HepG2 (cell line): ENCODE results near the gene METTL13. TPM values are rescaled to one million over a fixed set of nuclear protein-coding genes. Genes with fewer than 3 reads are reported as not detected.

ENCODE experiments used
- ATAC-seq: fragments of 200-7000 bp; cut with Tn5 transposase; 3 replicates; pipeline ENCODE4 v1.9.1; 2020; ENCODE audit warnings: mild to moderate bottlenecking, moderate library complexity
- BruUV-seq: library from RNA; stranded (reverse); fragments of 400-500 nt; replicated peaks from 2 replicates; lab custom pipeline; 2021; lab: Mats Ljungman, UMichigan
- CTCF ChIA-PET: fragments of 300-600 bp; formaldehyde crosslinking; extraction: SDS; loops from one replicate; lab custom pipeline; 2021; ENCODE audit warnings: low total read pairs, inconsistent platforms, low intra/inter-chr PET ratio; lab: Yijun Ruan, JAX
- POLR2A ChIA-PET: fragments of 350-600 bp; sonication (Branson Sonifier 250); formaldehyde crosslinking; loops from one replicate; lab custom pipeline; 2020; ENCODE audit warnings: antibody characterized with exemption, inconsistent platforms; lab: Yijun Ruan, JAX
- DNase-seq: peaks from one replicate; pipeline ENCODE4 v3.0.0-alpha.2; 2015; ENCODE audit warnings: low spot score
- FAIRE-seq: peaks from 3 replicates; lab custom pipeline; 2011; peaks lifted over from hg19 to GRCh38; lab: Jason Lieb, UNC
- H2AFZ ChIP-seq: one replicate; pipeline ENCODE4 v1.6.1; 2011; ENCODE audit warnings: low read length, inconsistent platforms
- H3K27ac ChIP-seq: fragments of 300-600 bp; 3 replicates; pipeline ENCODE4 v1.8.0; 2011; ENCODE audit warnings: mixed run types, mild to moderate bottlenecking, mixed read lengths, low read length, inconsistent platforms; ENCODE audit not compliant: insufficient read depth; ENCODE audit errors: extremely low read length
- H3K27me3 ChIP-seq, 2 experiments: fragments of 200-600 bp in 1 of 2; 2 replicates in 1 of 2; 3 replicates in 1 of 2; pipeline versions ENCODE4 v1.6.0 to v1.8.0; 2011; ENCODE audit warnings: low read length in 2 of 2, mild to moderate bottlenecking in 2 of 2, moderate library complexity in 2 of 2, inconsistent platforms in 1 of 2; ENCODE audit not compliant: insufficient read depth in 2 of 2, control insufficient read depth in 1 of 2
- H3K36me3 ChIP-seq, 2 experiments: fragments of 200-600 bp in 1 of 2; replicated peaks in 1 of 2; 2 replicates in 1 of 2; 3 replicates in 1 of 2; pipeline versions ENCODE4 v1.5.1 to v1.8.0; 2011; ENCODE audit warnings: low read length in 2 of 2, inconsistent platforms in 1 of 2; ENCODE audit not compliant: insufficient read depth in 2 of 2, control insufficient read depth in 1 of 2
- H3K4me1 ChIP-seq: 2 replicates; pipeline ENCODE4 v1.5.1; 2012; ENCODE audit warnings: low read length, inconsistent platforms; ENCODE audit not compliant: insufficient read depth
- H3K4me2 ChIP-seq: 2 replicates; pipeline ENCODE4 v1.6.0; 2011; ENCODE audit warnings: low read depth, low read length, inconsistent platforms
- H3K4me3 ChIP-seq, 3 experiments: fragments of 200-600 bp in 1 of 3; sonication (generic), shearing (Covaris generic) in 1 of 3; replicated peaks in 1 of 3; 2 replicates each; pipeline ENCODE4 v1.5.1; 2011 to 2016; ENCODE audit warnings: low read length in 3 of 3, inconsistent platforms in 2 of 3, low read depth in 2 of 3, mild to moderate bottlenecking in 2 of 3, control low read depth in 1 of 3, mixed read lengths in 1 of 3; ENCODE audit not compliant: insufficient read depth in 1 of 3
- H3K79me2 ChIP-seq: one replicate; pipeline ENCODE4 v1.6.1; 2011; ENCODE audit warnings: low read length, inconsistent platforms; ENCODE audit not compliant: insufficient read depth
- H3K9ac ChIP-seq: 2 replicates; pipeline ENCODE4 v1.6.0; 2011; ENCODE audit warnings: mild to moderate bottlenecking, low read depth, low read length, inconsistent platforms; ENCODE audit not compliant: insufficient read depth
- H3K9me3 ChIP-seq: 2 replicates; pipeline ENCODE4 v1.5.1; 2012; ENCODE audit warnings: mild to moderate bottlenecking, low read length
- H4K20me1 ChIP-seq: 2 replicates; pipeline ENCODE4 v1.6.0; 2011; ENCODE audit warnings: inconsistent platforms, mild to moderate bottlenecking, low read length, moderate library complexity; ENCODE audit not compliant: insufficient read depth
- GATAD2A ChIP-seq: IDR thresholded peaks from 2 replicates; pipeline ENCODE4 v1.6.1; 2016
- HBP1 ChIP-seq: IDR thresholded peaks from 2 replicates; pipeline ENCODE4 v1.6.1; 2016; ENCODE audit warnings: low read depth, control low read depth
- HNRNPL ChIP-seq: fragments of 200-400 bp; formaldehyde crosslinking; IDR thresholded peaks from 2 replicates; pipeline ENCODE4 v1.6.1; 2017; ENCODE audit warnings: mild to moderate bottlenecking, low read depth, low read length
- KDM2A ChIP-seq: sonication (generic); formaldehyde crosslinking; IDR thresholded peaks from 2 replicates; pipeline ENCODE4 v1.4.0; 2020; ENCODE audit warnings: low read depth, missing genetic modification reagents, borderline replicate concordance
- KMT2B ChIP-seq: IDR thresholded peaks from 2 replicates; pipeline ENCODE4 v1.6.1; 2016; ENCODE audit warnings: missing genetic modification reagents, missing compliant biosample characterization
- MAFF ChIP-seq: IDR thresholded peaks from 2 replicates; pipeline ENCODE4 v1.6.1; 2011; ENCODE audit warnings: low read depth, low read length, improper control_type of control experiment
- MAFK ChIP-seq, 2 experiments: IDR thresholded peaks in 1 of 2; conservative IDR thresholded peaks in 1 of 2; 2 replicates each; pipeline ENCODE4 v1.6.1; 2011; ENCODE audit warnings: improper control_type of control experiment in 2 of 2, low read length in 2 of 2
- MNT ChIP-seq: fragments of 450-650 bp; IDR thresholded peaks from 2 replicates; pipeline ENCODE4 v1.6.1; 2016
- RBAK ChIP-seq: sonication (generic); formaldehyde crosslinking; IDR thresholded peaks from 2 replicates; pipeline ENCODE4 v1.5.1; 2020; ENCODE audit warnings: mild to moderate bottlenecking, missing genetic modification reagents
- SNAPC2 ChIP-seq: sonication (generic); formaldehyde crosslinking; IDR thresholded peaks from 2 replicates; pipeline ENCODE4 v1.8.1; 2022; ENCODE audit warnings: mild to moderate bottlenecking, missing genetic modification reagents
- THYN1 ChIP-seq: sonication (generic); formaldehyde crosslinking; IDR thresholded peaks from 2 replicates; pipeline ENCODE4 v1.8.1; 2023; ENCODE audit warnings: low read depth, mild to moderate bottlenecking, moderate library complexity, missing genetic modification reagents, borderline replicate concordance
- ZFAT ChIP-seq: sonication (generic); formaldehyde crosslinking; conservative IDR thresholded peaks from 2 replicates; pipeline ENCODE4 v1.8.1; 2023; ENCODE audit warnings: missing genetic modification reagents, inconsistent platforms
- ZNF142 ChIP-seq: sonication (generic); formaldehyde crosslinking; IDR thresholded peaks from 2 replicates; pipeline ENCODE4 v1.4.0; 2020; ENCODE audit warnings: missing genetic modification reagents
- ZNF160 ChIP-seq: sonication (generic); formaldehyde crosslinking; IDR thresholded peaks from 2 replicates; pipeline ENCODE4 v1.8.0; 2022; ENCODE audit warnings: mild to moderate bottlenecking, inconsistent platforms, missing genetic modification reagents
- ZNF790 ChIP-seq: sonication (generic); formaldehyde crosslinking; IDR thresholded peaks from 2 replicates; pipeline ENCODE4 v1.8.0; 2022; ENCODE audit warnings: missing genetic modification reagents, mild to moderate bottlenecking, borderline replicate concordance
- WGBS: methylation state at CpG from one replicate; pipeline ENCODE4 v1.1.6; 2017; ENCODE audit warnings: low lambda C conversion rate; 5-methylcytosine and 5-hydroxymethylcytosine counted together
- in situ Hi-C: cut with HindIII; loops from 2 replicates; pipeline ENCODE4 v1.10.0; 2017; ENCODE audit warnings: low pct_unique_long_range_greater_than_20kb; ENCODE audit not compliant: extremely low pct_ligation_motif_present
- intact Hi-C: fragments of 100-400 bp; cut with micrococcal nuclease; formaldehyde crosslinking; loops from one replicate; pipeline ENCODE4 v1.10.0; 2022; ENCODE audit not compliant: unreplicated experiment
- polyA plus RNA-seq, 8 experiments: library from polyadenylated mRNA; depleted of rRNA in 3 of 8; stranded (reverse) in 7 of 8; unstranded in 1 of 8; fragments of >200 nt; fragmentation: Illumina TruSeq in 4 of 8; extraction: Trizol in 4 of 8; gene quantifications; 2 replicates each; pipeline versions ENCODE4 v1.2.1 to v1.2.3, GENCODE V29; 2011 to 2016; ENCODE audit warnings: low read depth in 4 of 8, missing spikeins in 1 of 8, mixed read lengths in 1 of 8; ENCODE audit not compliant: insufficient read depth in 1 of 8
- total RNA-seq, 5 experiments: library from RNA; depleted of rRNA; stranded (reverse); fragments of >200 nt; fragmentation: Illumina TruSeq; extraction: Trizol; gene quantifications; 2 replicates each; pipeline ENCODE4 v1.2.3, GENCODE V29; 2016; ENCODE audit warnings: low read depth in 1 of 5

METTL13 gene
- total and polyA plus RNA-seq, 2 of the 13 experiments (the other 11 are each of a cell fraction or from before 2014, with no cell fraction given): 18.6 to 22.8 TPM

- TF ChIP-seq ZNF790 (no peak), RBAK (CRISPR knock-in tag) (no peak), HNRNPL (no peak), THYN1 (CRISPR knock-in tag) (no peak), ZNF160 (no peak), ZFAT (no peak)
Observed at GRCh38 chr1:171739656-171740055, 41.8 kb upstream of the METTL13 start (continued).

- no peaks in the 10 kb centered on the region for H3K27me3 ChIP-seq
- H2AFZ ChIP-seq: no peak overlapping the region
- peaks cover 23% of the 10 kb centered on the region for H3K4me1 ChIP-seq
- WGBS: 76% methylated on average over 2 of the region's 2 CpGs
- peak; percentile 67 for TF ChIP-seq MAFF
- TF ChIP-seq MNT: no peak
- TF ChIP-seq SNAPC2 (CRISPR knock-in tag): no peak
- no peak for TF ChIP-seq KDM2A (CRISPR knock-in tag)
- peak; percentile 58 to 69; a peak in 3 of 4 replicates for TF ChIP-seq MAFK (conservative IDR thresholded peaks at IDR 0.05 in 1 of 2, IDR thresholded peaks at IDR 0.05 in 1 of 2; ENCODE audit: low read length in 2 of 2)
- TF ChIP-seq GATAD2A (CRISPR knock-in tag): no peak
- no peak for TF ChIP-seq KMT2B (CRISPR knock-in tag)
- no peak for TF ChIP-seq ZNF142 (CRISPR knock-in tag)
- no peak for TF ChIP-seq HBP1 (CRISPR knock-in tag)
- TF ChIP-seq, all 625 proteins: peak for 2
- ChIA-PET POLR2A (interaction anchor here (1.0 kb wide), 1 partner anchor 255 kb away, joined by 3 read pairs; the partner anchor contains the start of gene PRRC2C), CTCF (no interaction called here)
- in situ Hi-C loops: no loop called here
- H3K36me3 ChIP-seq: peaks cover 0 to 3% of the 10 kb centered on the region in 2 experiments; a peak in 1 of 5 replicates
- no peak overlapping the region for H3K4me3 ChIP-seq
- no peak for ATAC-seq
- no TSS peak for BruUV-seq
- no peaks in the 10 kb centered on the region for H3K9me3 ChIP-seq
- peak overlapping the region; percentile 83 for H3K4me2 ChIP-seq
- DNase-seq: no peak
- H3K9ac ChIP-seq: no peak overlapping the region
- FAIRE-seq: no peak
- no peaks in the 10 kb centered on the region for H3K79me2 ChIP-seq
- intact Hi-C loops: no loop called here
- H4K20me1 ChIP-seq: no peaks in the 10 kb centered on the region
- H3K27ac ChIP-seq: no peak overlapping the region
Observed at GRCh38 chr1:171740356-171740863, 41.0 kb upstream of the METTL13 start.
